Mucosa of stomach (tissue), 1 donor: ENCODE data around the gene SDR39U1.

Experiments used
- H3K27me3 ChIP-seq: one replicate; pipeline ENCODE4 v1.7.0; 2013; ENCODE audit warnings: mild to moderate bottlenecking, low read length; ENCODE audit not compliant: control insufficient read depth, insufficient read depth
- H3K36me3 ChIP-seq: one replicate; pipeline ENCODE4 v1.7.0; 2013; ENCODE audit warnings: low read length; ENCODE audit not compliant: control insufficient read depth, insufficient read depth
- H3K4me1 ChIP-seq: one replicate; pipeline ENCODE4 v1.7.0; 2013; ENCODE audit warnings: mild to moderate bottlenecking, low read length; ENCODE audit not compliant: control insufficient read depth, insufficient read depth
- H3K4me3 ChIP-seq: one replicate; pipeline ENCODE4 v1.7.0; 2013; ENCODE audit warnings: low read length
- H3K9ac ChIP-seq: one replicate; pipeline ENCODE4 v1.7.0; 2013; ENCODE audit warnings: mild to moderate bottlenecking, low read length, moderate library complexity
- H3K9me3 ChIP-seq: one replicate; pipeline ENCODE4 v1.7.0; 2013; ENCODE audit warnings: mild to moderate bottlenecking, low read length, moderate library complexity; ENCODE audit not compliant: control insufficient read depth
- donor health status: Pancreatic carcinoma.

The SDR39U1 gene

DNA sequence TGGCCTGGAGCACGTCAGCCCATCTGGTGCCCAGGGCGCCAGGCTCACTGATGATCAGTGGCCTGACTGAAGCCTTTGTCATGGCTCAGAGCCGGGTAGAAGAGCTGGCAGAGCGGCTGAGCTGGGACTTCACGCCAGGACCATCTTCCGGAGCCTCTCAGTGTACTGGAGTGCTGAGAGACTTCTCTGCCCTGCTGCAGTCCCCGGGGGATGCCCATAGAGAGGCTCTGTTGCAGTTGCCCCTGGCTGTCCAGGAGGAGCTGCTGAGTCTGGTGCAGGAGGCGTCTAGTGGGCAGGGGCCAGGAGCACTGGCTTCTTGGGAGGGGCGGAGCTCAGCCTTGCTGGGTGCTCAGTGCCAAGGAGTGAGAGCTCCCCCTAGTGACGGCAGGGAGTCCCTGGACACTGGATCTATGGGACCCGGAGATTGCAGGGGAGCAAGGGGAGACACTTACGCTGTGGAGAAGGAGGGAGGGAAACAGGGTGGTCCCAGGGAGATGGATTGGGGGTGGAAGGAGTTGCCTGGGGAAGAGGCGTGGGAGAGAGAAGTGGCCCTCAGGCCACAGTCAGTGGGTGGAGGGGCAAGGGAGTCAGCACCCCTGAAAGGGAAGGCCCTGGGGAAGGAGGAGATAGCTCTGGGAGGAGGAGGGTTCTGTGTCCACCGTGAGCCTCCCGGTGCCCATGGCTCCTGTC lies 10.9 kb downstream of the SDR39U1 start:
- Histone ChIP-seq H3K9ac (peak overlapping the region; percentile 96), H3K4me3 (no peak overlapping the region), H3K4me1 (peaks cover 44% of the 10 kb centered on the region), H3K9me3 (no peaks in the 10 kb centered on the region), H3K27me3 (no peaks in the 10 kb centered on the region), H3K36me3 (peaks cover 32% of the 10 kb centered on the region)

DNA sequence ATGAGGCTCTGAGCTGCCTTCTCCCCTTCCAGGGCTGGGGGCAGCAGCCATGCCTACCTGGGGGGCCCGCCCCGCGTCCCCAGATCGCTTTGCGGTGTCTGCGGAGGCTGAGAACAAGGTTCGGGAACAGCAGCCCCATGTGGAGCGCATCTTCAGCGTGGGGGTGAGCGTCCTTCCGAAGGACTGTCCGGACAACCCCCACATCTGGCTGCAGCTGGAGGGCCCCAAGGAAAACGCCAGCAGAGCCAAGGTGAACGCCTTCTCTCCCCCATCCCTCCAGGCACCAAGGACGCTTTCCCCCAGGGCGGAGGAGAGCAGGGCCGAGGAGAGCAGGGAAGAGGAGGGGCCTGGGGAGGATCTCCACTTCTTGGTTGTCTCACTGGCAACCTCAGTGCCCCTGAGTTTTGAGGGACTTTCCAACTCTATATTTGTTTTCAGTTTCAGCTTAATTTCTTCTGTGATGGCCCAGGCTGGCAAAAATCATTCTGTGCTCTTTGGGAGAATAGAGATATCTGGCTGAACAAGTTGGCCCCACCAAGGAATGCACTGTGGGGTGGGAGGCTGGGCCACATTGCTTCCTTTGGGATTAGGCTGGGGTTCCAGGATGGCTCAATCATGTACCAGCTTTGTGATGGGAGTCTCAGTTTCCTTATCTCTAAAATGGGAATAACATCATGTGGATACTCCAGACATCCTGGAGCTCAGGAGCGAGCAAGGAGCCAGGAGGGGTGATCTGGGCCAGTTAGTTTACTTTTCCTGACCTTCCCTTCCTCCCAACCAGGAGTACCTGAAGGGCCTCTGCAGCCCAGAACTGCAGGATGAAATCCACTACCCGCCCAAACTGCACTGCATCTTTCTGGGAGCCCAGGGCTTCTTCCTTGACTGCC lies 11.7 kb downstream of the SDR39U1 start:
- Histone ChIP-seq H3K9me3 (no peaks in the 10 kb centered on the region), H3K4me1 (peaks cover 52% of the 10 kb centered on the region), H3K4me3 (peak overlapping the region; percentile 79)

DNA sequence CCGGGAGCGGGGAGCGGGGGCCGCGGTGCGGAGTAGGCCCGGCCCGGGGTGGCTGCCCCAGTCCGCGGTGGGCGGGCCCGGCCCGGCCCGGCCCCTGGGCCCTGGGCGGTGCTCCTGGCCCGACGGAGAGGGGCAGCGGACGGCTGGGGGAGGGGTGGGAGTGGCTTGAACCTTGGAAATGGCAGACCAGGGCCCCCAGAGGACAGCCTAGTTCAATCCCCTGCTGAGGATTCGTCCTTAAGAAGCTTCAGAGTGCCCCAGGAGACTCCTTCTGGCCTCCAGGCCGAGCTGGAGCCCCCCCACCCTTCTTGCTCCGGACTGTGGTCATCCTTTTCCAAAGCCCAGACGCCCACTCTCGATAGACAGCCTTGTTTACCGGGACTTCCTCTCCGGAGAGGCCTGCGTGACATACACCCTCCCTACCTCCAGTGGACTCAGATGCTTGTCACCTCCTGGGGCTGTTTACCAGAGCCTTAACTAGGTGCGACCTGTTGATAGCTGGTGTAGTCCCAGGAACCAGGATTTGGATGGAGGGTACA lies 12.4 kb downstream of the SDR39U1 start:
- H3K4me3 ChIP-seq, result peak overlapping the region; percentile 79
- no peaks in the 10 kb centered on the region for H3K27me3 ChIP-seq
- peaks cover 25% of the 10 kb centered on the region for H3K36me3 ChIP-seq
- peak overlapping the region; percentile 96 for H3K9ac ChIP-seq
- no peaks in the 10 kb centered on the region for H3K9me3 ChIP-seq
- peaks cover 59% of the 10 kb centered on the region for H3K4me1 ChIP-seq

More for the DNA sequence above, 11.7 kb downstream of the SDR39U1 start:
- Histone ChIP-seq H3K27me3 (no peaks in the 10 kb centered on the region), H3K9ac (peak overlapping the region; percentile 96), H3K36me3 (peaks cover 26% of the 10 kb centered on the region)

DNA sequence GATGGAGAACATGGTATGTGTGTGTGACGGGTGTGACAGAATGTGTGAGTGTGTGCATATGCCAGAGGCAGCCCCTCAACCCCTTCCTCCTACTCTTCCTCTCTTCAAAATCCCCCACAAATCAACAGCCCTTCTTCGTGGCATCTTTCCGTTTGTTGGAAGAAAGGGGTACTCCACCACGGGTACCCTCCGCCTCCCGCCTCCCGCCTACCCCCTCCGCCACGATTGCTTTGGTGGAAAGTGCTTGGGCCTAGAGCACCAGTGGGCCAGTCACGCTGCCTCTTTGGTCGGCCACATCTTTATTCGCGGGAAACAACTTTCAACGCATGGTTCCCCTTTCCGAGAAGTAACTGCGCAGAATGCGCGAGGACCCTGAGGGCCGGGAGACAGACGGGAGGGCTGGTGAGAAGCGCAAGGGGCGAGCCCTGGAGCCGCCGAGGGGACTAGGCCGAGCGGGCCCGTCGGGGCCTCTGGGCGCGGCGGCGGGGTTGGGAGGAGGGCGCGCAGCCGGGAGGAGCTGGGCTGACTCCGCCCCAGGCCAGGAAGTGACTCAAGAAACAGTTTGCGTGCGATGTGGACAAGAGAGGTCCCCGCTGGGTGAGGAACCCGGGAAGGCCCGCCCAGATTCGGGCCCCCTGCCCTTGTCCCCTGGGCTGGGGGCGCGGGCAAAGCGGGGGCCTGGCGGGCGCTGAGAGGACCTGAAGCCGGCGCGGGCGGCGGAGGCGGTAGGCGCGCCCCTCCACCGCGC lies 13.0 kb downstream of the SDR39U1 start, which contains the start of the genes CBLN3 and KHNYN:
TSS of gene CBLN3 (minus strand) at position 274 of the 748 bp plus-strand sequence. CDS start 614 bp downstream, outside the sequence.
TSS of gene KHNYN (plus strand) at position 560 of the 748 bp plus-strand sequence. CDS start 777 bp downstream, outside the sequence.
- Histone ChIP-seq H3K4me3 (peak within 1 kb of the TSS; percentile 79), H3K4me1 (peaks cover 60% of the 10 kb centered on the region), H3K36me3 (peaks cover 25% of the 10 kb centered on the region), H3K27me3 (no peaks in the 10 kb centered on the region), H3K9me3 (no peaks in the 10 kb centered on the region), H3K9ac (peak within 1 kb of the TSS; percentile 96)

DNA sequence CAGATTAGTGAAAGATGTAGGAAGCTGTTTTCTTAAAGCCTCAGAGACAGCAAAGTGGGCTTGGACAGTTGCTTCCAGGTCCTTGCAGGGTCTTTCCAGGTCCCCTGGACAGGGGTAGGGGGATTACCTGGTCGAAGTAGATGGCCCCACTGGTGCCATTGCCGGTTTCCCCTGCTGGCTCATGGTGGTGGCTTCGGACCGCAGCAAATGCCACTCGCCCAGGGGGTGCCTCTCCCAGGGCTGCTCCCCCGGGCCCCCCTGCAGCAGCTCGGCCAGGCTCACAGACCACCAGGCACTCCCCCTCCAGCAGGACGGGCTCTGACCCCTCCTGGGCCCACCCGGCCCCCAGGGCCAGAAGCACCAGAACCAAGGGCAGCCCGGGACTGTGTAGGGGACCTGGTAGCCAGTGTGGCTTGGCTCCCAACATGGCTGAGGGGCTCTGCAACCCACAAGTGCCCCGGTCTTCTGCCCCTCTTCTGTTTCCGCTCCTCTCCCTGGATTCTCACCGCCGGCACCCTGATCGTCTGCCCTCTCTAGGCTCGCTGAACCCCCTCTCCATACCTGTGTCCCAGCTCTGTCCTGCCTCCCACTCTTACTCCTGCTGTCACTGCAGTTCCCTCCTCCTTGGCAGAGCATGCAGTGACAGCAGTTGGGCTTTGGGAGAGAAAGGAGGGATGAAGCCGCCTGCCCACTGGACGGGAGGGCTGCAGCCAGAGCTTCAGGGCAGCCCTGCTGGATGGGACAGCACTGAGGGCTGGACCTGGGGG lies 13.8 kb downstream of the SDR39U1 start:
- Histone ChIP-seq H3K4me3 (no peak overlapping the region), H3K27me3 (no peaks in the 10 kb centered on the region), H3K9ac (peak overlapping the region; percentile 96), H3K4me1 (peaks cover 60% of the 10 kb centered on the region), H3K36me3 (peaks cover 20% of the 10 kb centered on the region), H3K9me3 (no peaks in the 10 kb centered on the region)

DNA sequence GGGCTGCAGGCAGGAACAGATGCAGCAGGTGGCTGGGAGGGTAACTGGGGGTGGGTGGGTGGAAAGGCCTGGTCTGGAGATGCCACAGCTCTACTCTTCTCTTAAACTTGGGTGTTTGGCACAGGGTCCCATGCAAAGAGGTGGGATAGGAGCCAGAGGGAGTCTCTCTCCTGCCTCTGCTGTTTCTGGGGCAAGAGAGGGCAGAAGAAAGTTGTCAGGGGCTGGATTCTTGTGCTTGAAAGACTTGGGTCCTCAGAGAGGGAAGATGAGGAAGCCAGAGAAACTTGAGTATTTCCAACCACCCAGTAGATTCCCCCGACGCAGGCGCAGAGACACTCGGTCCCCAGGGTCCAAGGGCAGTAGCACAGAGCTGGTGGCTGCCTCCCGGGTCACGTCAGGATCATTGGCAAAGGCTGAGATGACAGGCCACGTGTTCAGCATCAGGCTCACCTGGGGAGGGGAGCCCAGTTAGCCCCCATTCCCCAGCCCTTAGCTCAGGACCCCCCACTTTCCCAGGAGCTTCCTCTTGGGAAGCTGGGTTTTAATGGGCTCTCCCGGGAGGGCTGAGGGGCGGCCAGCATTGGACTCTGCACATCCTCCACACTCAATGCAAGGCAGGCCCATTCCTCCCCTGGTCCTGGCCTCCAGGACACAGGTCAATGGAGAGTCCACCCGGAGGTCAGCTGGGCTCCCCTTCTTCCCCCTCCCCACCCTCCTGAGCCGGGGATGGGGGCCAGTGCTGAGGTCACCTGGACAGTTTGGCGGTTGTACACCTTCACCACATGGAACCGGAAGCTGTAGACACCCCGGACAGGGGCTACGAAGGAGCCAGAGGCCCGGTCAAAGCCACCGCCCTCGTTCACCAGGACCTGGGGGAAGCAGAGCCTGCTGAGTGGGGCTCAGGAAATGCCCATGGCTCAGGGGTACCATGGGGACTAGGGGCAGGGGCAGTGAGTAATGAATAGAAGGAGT lies 14.8 kb downstream of the SDR39U1 start:
- H3K9ac ChIP-seq, result peak overlapping the region; percentile 48
- H3K27me3 ChIP-seq, result no peaks in the 10 kb centered on the region
- H3K4me3 ChIP-seq, result no peak overlapping the region
- peaks cover 60% of the 10 kb centered on the region for H3K4me1 ChIP-seq
- H3K9me3 ChIP-seq, result no peaks in the 10 kb centered on the region
- peaks cover 18% of the 10 kb centered on the region for H3K36me3 ChIP-seq

DNA sequence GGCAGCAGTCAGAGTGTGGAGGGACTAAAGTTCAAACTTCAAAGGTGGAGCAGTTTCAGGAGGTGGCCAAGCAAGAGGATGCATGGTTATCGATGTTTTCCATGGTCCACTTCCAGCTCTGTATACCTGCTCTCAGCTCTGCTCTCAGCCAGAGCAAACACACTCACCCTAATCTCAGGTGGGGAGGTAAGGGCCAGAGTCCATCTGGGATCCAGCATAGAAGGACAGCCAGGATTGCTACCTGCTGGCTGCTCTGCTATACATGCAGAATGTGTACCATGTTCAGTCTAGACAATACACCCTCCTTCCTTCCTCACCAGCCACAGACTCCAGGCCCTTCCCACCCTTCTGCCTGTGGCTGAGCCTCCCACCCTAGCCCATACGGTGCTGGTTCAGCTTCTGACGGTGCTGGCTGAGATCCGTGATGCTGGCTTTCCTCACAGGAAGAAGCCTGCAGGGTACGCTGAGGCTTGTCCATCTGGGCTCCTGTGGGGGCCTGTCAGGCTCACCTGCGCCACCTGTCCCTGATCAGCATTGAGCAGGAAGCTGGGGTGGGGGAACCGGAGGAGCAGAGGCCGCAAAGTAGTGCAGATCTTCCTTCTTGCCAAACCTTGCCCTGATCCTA lies 15.6 kb downstream of the SDR39U1 start:
- H3K4me1 ChIP-seq, result peaks cover 60% of the 10 kb centered on the region
- no peaks in the 10 kb centered on the region for H3K27me3 ChIP-seq
- H3K36me3 ChIP-seq, result peaks cover 10% of the 10 kb centered on the region
- no peak overlapping the region for H3K9ac ChIP-seq
- H3K9me3 ChIP-seq, result no peaks in the 10 kb centered on the region
- H3K4me3 ChIP-seq, result no peak overlapping the region

DNA sequence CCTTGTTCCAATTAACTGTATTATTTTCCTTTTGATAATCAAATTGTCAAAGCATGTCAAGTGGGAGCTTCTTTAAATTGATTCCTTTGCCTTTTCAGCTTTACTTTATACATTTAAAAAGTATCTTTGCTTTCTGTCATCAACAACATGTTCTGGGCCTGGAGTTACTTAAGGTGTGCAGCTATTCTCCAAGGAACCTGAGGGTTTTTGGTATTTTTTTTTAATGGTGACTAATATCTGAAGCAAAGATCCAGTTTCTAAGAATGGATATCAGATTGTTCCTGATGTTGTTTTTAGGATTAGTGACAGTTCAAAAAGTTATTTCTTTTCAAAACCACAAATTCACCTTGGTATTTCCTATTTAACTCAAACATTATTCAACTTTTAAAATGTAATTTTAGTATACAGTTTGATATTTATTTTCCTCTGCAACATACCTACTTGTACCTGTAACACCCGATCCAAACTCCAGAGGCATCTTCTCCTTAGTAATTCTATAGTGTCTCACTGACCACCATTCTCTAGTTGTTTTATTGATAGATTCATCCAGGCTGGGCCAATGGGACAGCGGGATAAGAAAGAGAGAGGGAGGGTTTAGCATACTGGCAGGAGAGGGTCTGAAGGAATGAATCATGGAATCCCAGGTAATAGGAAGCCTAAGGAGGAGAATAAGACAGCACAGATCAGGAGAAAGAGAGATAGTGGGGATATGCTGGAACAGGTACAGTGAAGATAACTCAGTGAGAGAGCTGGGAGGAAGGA lies 16.2 kb downstream of the SDR39U1 start:
- H3K36me3 ChIP-seq, result peaks cover 3% of the 10 kb centered on the region
- no peaks in the 10 kb centered on the region for H3K9me3 ChIP-seq
- H3K9ac ChIP-seq, result peak overlapping the region; percentile 60
- no peak overlapping the region for H3K4me3 ChIP-seq
- H3K4me1 ChIP-seq, result peaks cover 56% of the 10 kb centered on the region
- H3K27me3 ChIP-seq, result no peaks in the 10 kb centered on the region

DNA sequence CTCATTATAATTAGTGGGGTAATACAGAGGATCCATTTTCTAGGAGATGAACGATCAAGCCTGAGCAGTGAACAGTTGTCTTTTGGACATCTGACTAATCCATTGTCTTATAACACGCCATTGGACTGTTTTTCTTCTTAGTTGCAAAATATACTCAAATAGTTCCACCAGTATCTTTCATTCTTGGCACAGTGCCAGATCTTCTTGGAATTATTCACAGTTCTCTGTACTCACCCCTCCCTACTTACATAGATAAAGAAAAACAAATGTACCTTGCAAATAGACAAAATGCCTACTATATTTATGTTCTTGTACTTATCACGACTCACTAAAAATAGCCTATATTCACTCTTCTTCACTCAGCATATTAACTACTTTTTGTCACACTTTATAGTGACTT lies 16.9 kb downstream of the SDR39U1 start:
- Histone ChIP-seq H3K4me3 (no peak overlapping the region), H3K27me3 (no peaks in the 10 kb centered on the region), H3K9ac (peak overlapping the region; percentile 60), H3K36me3 (no peaks in the 10 kb centered on the region), H3K9me3 (no peaks in the 10 kb centered on the region), H3K4me1 (peaks cover 52% of the 10 kb centered on the region)
